GM18517 (cell line): ENCODE results near the gene TNFAIP3.
"Not testable (repeated sequence)": the region's sequence is repeated elsewhere in the genome, so short reads cannot be mapped to it uniquely, and the experiment has no call there.

ENCODE experiments used
- ATAC-seq: cut with Tn5 transposase; IDR thresholded peaks from one replicate; pipeline ENCODE4 v1.9.1; 2021; ENCODE audit warnings: mild to moderate bottlenecking, moderate library complexity; ENCODE audit not compliant: unreplicated experiment

TNFAIP3 gene

GRCh38 chr6:137866914-137867684 lies at the start of gene TNFAIP3:
TSS of gene TNFAIP3 (plus strand) at chr6:137867259. CDS start at chr6:137871228, 3,969 bp downstream.
- ATAC-seq = peak; percentile 69

- no peak for ATAC-seq
These were observed 48.6 kb upstream of the TNFAIP3 start for GRCh38 chr6:137818440-137818839.

- peak; percentile 49 for ATAC-seq
These were observed 47.3 kb upstream of the TNFAIP3 start for GRCh38 chr6:137819740-137820139.

- no peak for ATAC-seq
These were observed 46.6 kb upstream of the TNFAIP3 start for GRCh38 chr6:137820425-137820824.

GRCh38 chr6:137820952-137821351 lies 46.1 kb upstream of the TNFAIP3 start:
- ATAC-seq = no peak

GRCh38 chr6:137821491-137821890 lies 45.6 kb upstream of the TNFAIP3 start:
- no peak for ATAC-seq

- no peak for ATAC-seq
These were observed 43.1 kb upstream of the TNFAIP3 start for GRCh38 chr6:137823826-137824555.

- no peak for ATAC-seq
These were observed 42.5 kb upstream of the TNFAIP3 start for GRCh38 chr6:137824556-137824879.

- no peak for ATAC-seq
These were observed 42.2 kb upstream of the TNFAIP3 start for GRCh38 chr6:137824896-137825295.

- no peak for ATAC-seq
These were observed 39.6 kb upstream of the TNFAIP3 start for GRCh38 chr6:137827411-137827940.

GRCh38 chr6:137827977-137828810 lies 38.9 kb upstream of the TNFAIP3 start:
- peak; percentile 66 for ATAC-seq

- no peak for ATAC-seq
These were observed 37.4 kb upstream of the TNFAIP3 start for GRCh38 chr6:137829641-137830083.

- ATAC-seq = no peak
These were observed 36.5 kb upstream of the TNFAIP3 start for GRCh38 chr6:137830511-137830911.

GRCh38 chr6:137832110-137832509 lies 34.9 kb upstream of the TNFAIP3 start:
- no peak for ATAC-seq

GRCh38 chr6:137834508-137834907 lies 32.6 kb upstream of the TNFAIP3 start:
- ATAC-seq = no peak

- ATAC-seq = no peak
These were observed 30.3 kb upstream of the TNFAIP3 start for GRCh38 chr6:137836788-137837187.

- not testable (repeated sequence) for ATAC-seq
These were observed 29.0 kb upstream of the TNFAIP3 start for GRCh38 chr6:137838090-137838489.

- ATAC-seq = not testable (repeated sequence)
These were observed 28.5 kb upstream of the TNFAIP3 start for GRCh38 chr6:137838597-137838996.

GRCh38 chr6:137839076-137839475 lies 28.0 kb upstream of the TNFAIP3 start:
- ATAC-seq = no peak

- ATAC-seq = no peak
These were observed 26.8 kb upstream of the TNFAIP3 start for GRCh38 chr6:137840252-137840651.

- ATAC-seq = no peak
These were observed 23.8 kb upstream of the TNFAIP3 start for GRCh38 chr6:137843211-137843610.
